LHCN-M2 (cell line): ENCODE results near the gene POFUT1. TPM values are rescaled to one million over a fixed set of nuclear protein-coding genes. Genes with fewer than 3 reads are reported as not detected.
A peak's percentile ranks its signal among the peaks of the same experiment; 100 is the strongest.
"Not testable (repeated sequence)": the region's sequence is repeated elsewhere in the genome, so short reads cannot be mapped to it uniquely, and the experiment has no call there.

Source experiments
- DNase-seq: peaks from one replicate; pipeline ENCODE4 v3.0.0-alpha.2; 2012; ENCODE audit warnings: low read depth
- total RNA-seq: library from RNA; depleted of rRNA; stranded (reverse); fragments of >200 nt; gene quantifications from 2 replicates; pipeline ENCODE4 v1.2.3, GENCODE V29; 2014; rRNA removed

The POFUT1 gene
- total RNA-seq, 1 experiment from 2014 or later = 64.4 TPM

GRCh38 chr20:32275163-32275562, 67.5 kb downstream of the POFUT1 start:
- DNase-seq = not testable (repeated sequence)

DNA sequence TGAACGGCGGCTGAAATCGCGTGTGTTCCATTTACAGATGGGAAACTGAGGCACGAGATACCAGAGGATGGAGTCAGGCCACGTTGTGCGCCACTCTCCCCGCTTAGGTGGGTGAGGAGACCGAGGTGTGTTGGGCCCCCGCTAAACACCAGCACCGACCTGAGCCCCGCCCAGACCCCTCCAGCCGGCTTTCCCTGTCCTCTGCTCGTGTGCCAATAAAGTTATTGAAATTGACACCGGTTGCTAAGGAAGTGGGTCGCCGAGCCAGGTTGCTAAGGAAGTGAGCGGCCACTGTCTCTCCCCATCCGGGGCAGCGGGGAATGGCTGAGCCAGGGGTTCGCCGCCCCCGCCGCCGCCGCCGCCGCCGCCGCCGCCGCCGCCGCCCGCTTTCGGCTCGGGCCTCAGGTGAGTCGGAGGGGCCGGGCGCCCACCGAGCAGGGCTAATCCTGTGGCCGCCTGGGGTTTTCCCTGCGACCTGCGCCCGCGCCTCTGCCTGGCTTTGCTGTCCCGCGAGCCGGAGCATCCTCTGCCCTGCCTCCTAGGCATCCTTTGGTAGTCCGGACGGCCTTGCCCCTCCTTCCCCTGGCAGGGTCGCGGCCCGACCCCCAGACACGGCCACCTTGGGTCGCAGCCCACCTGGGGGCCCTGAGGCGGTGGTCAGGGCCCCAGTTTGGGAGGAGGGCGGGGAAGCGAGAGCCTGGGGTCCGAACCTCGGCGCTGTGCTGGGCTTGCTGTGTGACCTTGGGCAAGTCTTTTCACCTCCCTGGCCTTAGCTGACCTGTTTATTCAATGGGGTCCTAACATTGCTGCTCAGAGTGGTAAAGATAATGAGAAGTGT, 69.9 kb downstream of the POFUT1 start, which contains the start of gene KIF3B:
Gene KIF3B (plus strand): TSS at position 291 of the 838 bp plus-strand sequence. CDS start 32,127 bp downstream, outside the sequence.
- DNase-seq = peak; percentile 84

- no peak for DNase-seq
These were observed 70.5 kb downstream of the POFUT1 start for GRCh38 chr20:32278199-32278643.

DNA sequence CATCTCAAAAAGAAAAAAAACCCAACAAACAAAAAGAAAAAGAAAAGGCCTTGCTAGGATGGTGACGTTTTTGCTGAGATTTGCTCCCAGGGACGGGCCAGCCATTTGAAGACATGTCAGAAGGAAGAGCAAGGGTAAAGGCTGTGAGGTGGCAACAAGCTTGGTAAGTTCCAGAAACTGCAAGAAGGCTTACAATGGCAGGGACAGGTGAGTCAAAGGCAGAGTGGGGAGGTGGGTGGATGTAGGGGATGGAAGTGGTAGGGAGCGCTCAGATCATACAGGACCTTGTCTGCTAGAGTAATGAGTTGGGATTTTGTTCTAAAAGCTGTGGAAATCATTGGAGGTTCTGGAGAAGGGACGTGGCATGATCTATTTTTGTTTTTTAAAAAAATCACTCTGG, 74.0 kb downstream of the POFUT1 start:
- no peak for DNase-seq

GRCh38 chr20:32282461-32282860, 74.8 kb downstream of the POFUT1 start:
- DNase-seq = peak; percentile 14

DNA sequence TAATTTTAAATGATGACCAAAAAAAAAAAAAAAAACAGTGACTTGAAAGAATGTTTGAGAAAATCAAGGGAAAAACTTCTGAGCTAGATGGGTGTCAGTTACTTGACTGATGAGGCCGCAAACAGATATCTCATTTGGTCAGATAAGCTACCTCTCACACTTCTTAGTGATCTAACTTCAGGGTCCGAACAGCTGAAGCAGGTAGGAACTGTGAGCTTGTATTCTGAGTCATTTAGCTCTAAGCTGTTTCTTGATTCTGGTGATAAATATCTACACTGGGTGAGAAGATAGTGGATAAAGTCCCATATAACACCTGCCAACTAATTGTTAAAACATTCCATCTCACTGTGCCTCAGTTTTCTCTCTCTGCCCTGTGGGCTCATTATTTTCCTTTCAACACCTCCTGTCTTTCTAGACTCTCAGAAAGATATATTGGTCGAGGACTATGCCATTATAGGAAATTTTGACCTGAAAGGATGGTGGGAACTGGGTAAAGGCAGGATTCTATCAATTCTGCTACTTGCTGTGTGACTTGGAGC, 77.5 kb downstream of the POFUT1 start:
- DNase-seq = no peak

GRCh38 chr20:32285621-32286371, 78.1 kb downstream of the POFUT1 start:
- no peak for DNase-seq

DNA sequence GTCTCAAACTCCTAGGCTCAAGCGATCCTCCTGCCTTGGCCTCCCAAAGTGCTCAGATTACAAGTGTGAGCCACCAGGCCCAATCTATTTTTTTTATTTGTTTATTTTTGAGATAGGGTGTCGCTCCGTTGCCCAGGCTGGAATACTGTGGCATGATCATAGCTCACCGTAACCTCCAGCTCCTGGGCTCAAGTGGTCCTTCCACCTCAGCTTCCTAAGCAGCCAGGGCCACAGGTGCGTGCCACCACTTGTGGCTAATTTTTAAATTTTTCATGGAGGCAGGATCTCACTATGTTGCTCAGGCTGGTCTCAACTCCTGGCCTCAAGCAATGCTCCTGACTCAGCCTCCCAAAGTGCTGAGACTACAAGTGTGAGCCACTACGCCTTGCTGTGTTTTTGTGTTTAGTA, 79.6 kb downstream of the POFUT1 start:
- DNase-seq = no peak

Other genes with a start within 250 kb of the POFUT1 start
- under 0.01 TPM in 1 of 2 replicates, not detected in the other for gene XKR7, start 239.7 kb upstream of the POFUT1 start, total RNA-seq
- not detected in 2 replicates for gene CCM2L, start 197.4 kb upstream of the POFUT1 start, total RNA-seq
- not detected in 2 replicates for gene HCK, start 155.6 kb upstream of the POFUT1 start, total RNA-seq
- gene TM9SF4, start 98.2 kb upstream of the POFUT1 start, total RNA-seq = 32.6 and 36.8 TPM in 2 replicates
- gene PLAGL2, start 137 bp upstream of the POFUT1 start, total RNA-seq = 3.3 and 4.6 TPM in 2 replicates
- gene KIF3B, start 69.8 kb downstream of the POFUT1 start, total RNA-seq = 18.0 and 18.8 TPM in 2 replicates
- 23.3 and 28.4 TPM in 2 replicates for gene ASXL1, start 150.5 kb downstream of the POFUT1 start, total RNA-seq